Posterior vena cava (tissue), 2 donors: ENCODE data around the gene MAP3K1. TPM values are rescaled to one million over a fixed set of nuclear protein-coding genes. Genes with fewer than 3 reads are reported as not detected.

Experiments
- DNase-seq: peaks from one replicate; pipeline ENCODE4 v3.0.0-alpha.2; 2020; ENCODE audit warnings: low spot score
- intact Hi-C, 2 donors: fragments of 100-400 bp; cut with DNase I; formaldehyde crosslinking; loops; one replicate each; pipeline versions ENCODE4 v1.14.1 to v1.14.2; 2022 to 2023
- total RNA-seq, 2 donors: library from RNA; stranded (reverse); fragmentation: NEBNext Ultra II Directional; extraction: Animal tissue kit (Norgen Biotek cat#: 25700); gene quantifications; one replicate each; pipeline ENCODE4 v1.2.1, GENCODE V29; 2021
- donor health status: DM: yes; HTN: yes; CAD: no.
- donor health status: DM: yes; HTN: yes; CAD: no.

MAP3K1 gene
- total RNA-seq, 2 donors from 2014 or later = 10.4 to 12.0 TPM

- no peak for DNase-seq
- intact Hi-C loops = loop anchor here (5.0 kb wide), 1 partner anchor 566 kb away; no protein-coding TSS in a partner anchor
These were observed 23.2 kb downstream of the MAP3K1 start for GRCh38 chr5:56838409-56839039.

- intact Hi-C loops = loop anchor here (5.0 kb wide), 1 partner anchor 567 kb away; no protein-coding TSS in a partner anchor
- DNase-seq = no peak
These were observed 23.7 kb downstream of the MAP3K1 start for GRCh38 chr5:56839062-56839461.

- intact Hi-C loops = no loop called here
- DNase-seq = no peak
These were observed 25.2 kb downstream of the MAP3K1 start for GRCh38 chr5:56840597-56840996.

- intact Hi-C loops = no loop called here
These were observed 29.9 kb downstream of the MAP3K1 start for GRCh38 chr5:56845277-56845676.

GRCh38 chr5:56845904-56846480 is 30.6 kb downstream of the MAP3K1 start:
- intact Hi-C loops = no loop called here
- no peak for DNase-seq

More at GRCh38 chr5:56845277-56845676, 29.9 kb downstream of the MAP3K1 start:
- DNase-seq = no peak

- no peak for DNase-seq
- intact Hi-C loops = no loop called here
These were observed 32.9 kb downstream of the MAP3K1 start for GRCh38 chr5:56848206-56848605.

- intact Hi-C loops = no loop called here
- DNase-seq = no peak
These were observed 34.3 kb downstream of the MAP3K1 start for GRCh38 chr5:56849671-56850070.

GRCh38 chr5:56850423-56850822 is 35.1 kb downstream of the MAP3K1 start:
- intact Hi-C loops = no loop called here
- DNase-seq = no peak

- intact Hi-C loops = no loop called here
- DNase-seq = no peak
These were observed 36.1 kb downstream of the MAP3K1 start for GRCh38 chr5:56851258-56851941.

- intact Hi-C loops = no loop called here
- DNase-seq = no peak
These were observed 37.1 kb downstream of the MAP3K1 start for GRCh38 chr5:56852228-56853000.

- DNase-seq = no peak
- intact Hi-C loops = no loop called here
These were observed 38.3 kb downstream of the MAP3K1 start for GRCh38 chr5:56853698-56854097.

GRCh38 chr5:56854920-56855319 is 39.6 kb downstream of the MAP3K1 start:
- DNase-seq = no peak
- intact Hi-C loops = no loop called here

GRCh38 chr5:56856541-56857178 is 41.3 kb downstream of the MAP3K1 start:
- intact Hi-C loops = no loop called here
- DNase-seq = no peak

- DNase-seq = no peak
- intact Hi-C loops = no loop called here
These were observed 43.6 kb downstream of the MAP3K1 start for GRCh38 chr5:56858777-56859442.

GRCh38 chr5:56861893-56862485 is 46.6 kb downstream of the MAP3K1 start:
- DNase-seq = no peak
- intact Hi-C loops = no loop called here

GRCh38 chr5:56862909-56863308 is 47.6 kb downstream of the MAP3K1 start:
- intact Hi-C loops = no loop called here
- DNase-seq = no peak

GRCh38 chr5:56871777-56872176 is 56.4 kb downstream of the MAP3K1 start:
- intact Hi-C loops = no loop called here
- no peak for DNase-seq

GRCh38 chr5:56873056-56873455 is 57.7 kb downstream of the MAP3K1 start:
- DNase-seq = no peak
- intact Hi-C loops = no loop called here

- intact Hi-C loops = no loop called here
- DNase-seq = no peak
These were observed 61.0 kb downstream of the MAP3K1 start for GRCh38 chr5:56876327-56876726.
